GM19193 (cell line): ENCODE results near the gene ZNF32.
A peak's percentile ranks its signal among the peaks of the same experiment; 100 is the strongest.

Experiments
- POLR2A ChIP-seq: IDR thresholded peaks from 4 replicates; pipeline ENCODE4 v1.6.1; 2011; ENCODE audit not compliant: insufficient read depth, insufficient read length; ENCODE audit errors: extremely low read depth

The ZNF32 gene

GRCh38 chr10:43648398-43649184 is at the start of gene ZNF32:
Gene ZNF32, minus strand, starts transcription at chr10:43648881. Its CDS starts 2,748 bp downstream, at chr10:43646133.
- TF ChIP-seq POLR2A: peak; percentile 43

- TF ChIP-seq POLR2A: no peak
These were observed 49.5 kb upstream of the ZNF32 start for GRCh38 chr10:43698156-43698555.

GRCh38 chr10:43696909-43697483 is 48.3 kb upstream of the ZNF32 start:
- no peak for TF ChIP-seq POLR2A

- TF ChIP-seq POLR2A: no peak
These were observed 47.0 kb upstream of the ZNF32 start for GRCh38 chr10:43695730-43696129.

DNA sequence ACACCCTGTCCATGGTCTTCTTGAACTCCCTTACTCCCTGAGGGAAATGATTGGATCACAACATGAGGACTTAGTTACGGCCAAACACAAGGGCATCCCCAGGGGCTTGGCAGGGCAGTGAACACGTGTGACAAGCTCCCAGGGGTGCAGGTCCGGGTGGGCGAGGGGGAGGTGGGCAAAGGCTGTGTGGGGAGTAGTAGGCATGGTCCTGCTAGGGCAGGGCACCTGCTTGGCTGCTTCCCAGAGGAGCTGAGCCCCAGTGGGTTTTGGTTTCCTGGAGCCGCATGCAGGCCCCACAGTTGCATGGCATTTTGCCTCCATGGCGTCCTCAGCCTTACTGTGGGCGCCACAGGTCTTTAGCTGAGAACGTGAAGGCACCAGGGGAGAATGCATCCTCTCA is 46.6 kb upstream of the ZNF32 start:
- no peak for TF ChIP-seq POLR2A

DNA sequence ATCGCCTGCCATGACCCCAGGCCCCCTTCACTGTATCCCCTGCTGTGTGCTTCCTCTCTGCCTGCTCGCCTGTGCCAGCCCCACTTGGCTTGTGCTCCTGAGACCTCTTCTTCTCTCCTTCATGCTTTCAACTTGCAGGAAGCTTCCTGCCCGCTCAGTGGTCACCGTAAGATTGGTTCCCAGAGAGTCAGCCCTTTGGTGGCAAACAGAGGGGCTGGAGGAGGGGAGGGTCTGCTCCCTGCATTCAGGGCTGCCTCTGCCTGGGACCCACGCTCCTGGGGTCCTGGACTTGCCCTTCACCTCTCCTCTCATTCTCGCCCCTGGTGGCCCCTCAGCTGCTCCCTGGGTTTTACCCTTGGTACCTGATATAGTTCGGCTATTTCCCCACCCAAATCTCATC is 45.8 kb upstream of the ZNF32 start:
- no peak for TF ChIP-seq POLR2A

DNA sequence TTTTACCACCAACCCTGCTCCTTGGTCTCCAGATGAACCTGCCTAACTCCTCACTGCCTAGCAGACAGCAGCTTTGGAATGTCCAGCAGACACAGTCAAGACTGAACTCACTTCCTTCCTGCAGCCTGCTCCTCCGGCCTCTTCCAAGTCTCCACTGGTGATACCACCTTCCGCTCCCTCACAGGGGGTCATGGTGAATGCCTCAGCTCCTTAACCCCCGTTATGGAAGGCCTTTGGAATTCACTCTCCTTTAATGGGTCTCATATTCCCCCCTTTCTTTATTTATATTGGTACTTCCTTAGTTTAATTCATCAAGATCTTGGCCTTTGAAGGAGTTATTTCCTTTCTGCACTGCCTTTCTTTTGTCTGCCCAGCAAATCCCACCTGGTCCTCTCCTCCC is 44.9 kb upstream of the ZNF32 start:
- TF ChIP-seq POLR2A: no peak

DNA sequence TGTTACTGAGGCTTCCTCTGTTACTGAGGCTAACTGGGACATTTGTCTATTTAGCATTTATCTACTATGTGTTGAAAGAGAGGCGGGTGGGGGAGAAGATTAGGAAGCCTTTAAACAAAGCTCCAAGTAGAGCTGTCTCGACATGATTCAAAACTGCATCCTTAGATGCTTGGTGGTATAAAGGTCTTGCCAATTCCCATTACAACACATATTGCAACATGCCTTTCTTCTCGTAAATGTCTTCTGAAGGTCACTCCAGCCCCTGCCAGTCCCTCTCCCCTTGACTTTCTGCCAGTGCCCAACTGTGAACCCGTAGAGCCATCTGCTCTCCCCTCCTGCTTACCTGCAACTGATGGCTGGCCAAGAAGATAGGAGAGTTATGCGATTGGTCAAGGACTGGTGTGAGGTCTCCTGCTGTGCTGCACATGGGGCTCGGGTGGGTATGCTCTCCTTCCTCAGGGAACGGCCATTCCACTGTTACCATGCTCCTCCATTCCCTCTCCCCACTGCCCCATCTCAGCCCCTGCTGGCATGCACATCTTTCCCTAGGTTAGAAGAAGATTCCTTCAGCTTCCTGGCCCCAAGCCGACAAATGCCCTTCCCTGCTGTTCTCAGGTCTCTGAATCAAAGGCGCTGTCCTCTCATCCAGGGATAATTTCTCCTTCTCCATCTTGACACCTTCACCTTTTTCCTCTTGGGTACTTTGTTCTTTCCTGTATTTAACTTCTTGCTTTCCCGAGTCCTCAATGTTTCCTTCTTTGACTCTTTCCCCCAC is 43.6 kb upstream of the ZNF32 start:
- no peak for TF ChIP-seq POLR2A

DNA sequence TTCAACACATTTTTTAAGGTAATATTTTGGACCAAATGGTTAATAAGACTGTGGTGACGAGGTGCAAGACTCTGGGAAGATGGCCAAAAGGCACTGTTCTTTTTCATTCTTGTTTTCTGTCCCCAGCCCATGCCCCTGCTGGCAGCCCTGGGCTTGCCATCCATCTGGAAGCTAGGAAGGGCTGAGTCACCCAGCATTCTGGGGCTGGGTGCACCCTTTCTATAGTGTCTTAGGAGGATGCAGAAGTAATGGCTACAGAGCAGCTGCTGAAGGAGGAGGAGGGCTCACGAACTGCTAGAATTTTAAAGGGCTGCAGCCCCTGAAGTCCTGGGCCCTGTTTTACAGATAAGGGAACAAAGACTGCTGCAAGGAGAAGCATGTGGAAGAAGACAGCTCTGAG is 42.8 kb upstream of the ZNF32 start:
- no peak for TF ChIP-seq POLR2A

DNA sequence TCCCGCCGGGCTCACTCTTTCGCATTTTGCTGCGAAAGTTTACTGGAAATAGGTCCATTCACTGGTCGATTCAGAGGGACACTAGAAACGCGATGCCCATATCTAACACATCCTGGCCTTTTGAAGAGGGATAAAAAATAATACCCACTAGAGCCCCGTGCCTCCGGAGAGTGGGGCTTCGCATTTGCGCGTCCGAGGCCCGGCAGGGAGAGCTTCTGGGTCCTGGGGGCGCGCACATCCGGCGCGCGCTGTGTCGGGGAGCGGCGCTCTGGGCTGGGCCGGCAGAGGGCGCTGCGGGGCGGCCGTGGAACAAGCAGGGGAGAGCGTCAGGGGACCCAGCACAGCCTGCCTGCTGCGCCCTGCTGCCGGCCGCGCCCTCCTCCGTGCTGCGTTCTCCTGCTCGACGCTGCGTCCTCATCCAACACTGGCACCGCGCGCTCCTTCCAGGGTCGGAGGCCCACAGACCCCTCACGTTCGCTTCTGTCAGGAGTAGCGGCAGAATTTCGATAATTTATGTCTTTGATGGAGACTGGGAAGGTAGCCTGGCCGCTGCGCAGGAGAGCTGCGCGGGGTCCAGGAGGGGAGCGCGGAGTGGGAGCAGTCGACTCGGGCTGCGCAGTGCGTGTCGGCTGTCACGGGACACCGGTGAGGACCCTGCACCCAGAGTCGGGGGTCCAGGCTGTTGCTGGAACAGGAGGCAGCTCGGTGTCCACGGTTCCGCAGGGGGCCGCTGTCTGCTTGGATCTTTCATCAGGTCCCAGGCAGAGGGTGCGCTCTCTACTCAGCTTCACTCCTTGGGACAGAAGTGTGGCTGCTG is 41.5 kb upstream of the ZNF32 start:
- no peak for TF ChIP-seq POLR2A

- TF ChIP-seq POLR2A: no peak
These were observed 40.9 kb upstream of the ZNF32 start for GRCh38 chr10:43689618-43689954.

DNA sequence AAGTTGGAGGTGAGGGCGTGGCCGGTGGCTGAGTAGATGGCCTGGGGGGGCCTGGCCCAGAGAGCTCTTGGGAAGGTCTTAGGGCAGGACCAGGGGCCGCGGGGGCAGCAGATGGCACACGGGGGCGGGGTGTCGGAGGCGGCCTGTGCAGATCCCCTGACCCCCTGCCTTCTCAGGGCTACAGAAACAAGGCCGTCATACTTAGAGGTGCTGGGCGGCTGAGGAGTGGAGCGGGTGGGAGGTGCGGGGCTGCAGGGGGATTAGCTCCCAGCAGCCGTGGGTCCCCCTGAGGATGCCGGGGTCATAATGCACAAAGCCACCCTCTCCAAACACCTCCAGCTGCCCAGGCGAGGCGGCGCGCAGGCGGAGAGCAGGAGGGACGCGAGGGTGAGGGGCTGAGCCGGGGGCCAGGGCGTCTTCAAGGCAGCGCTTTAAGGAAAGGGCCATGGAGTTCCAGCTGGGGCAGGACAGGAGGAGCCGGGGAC is 40.4 kb upstream of the ZNF32 start:
- TF ChIP-seq POLR2A: no peak

DNA sequence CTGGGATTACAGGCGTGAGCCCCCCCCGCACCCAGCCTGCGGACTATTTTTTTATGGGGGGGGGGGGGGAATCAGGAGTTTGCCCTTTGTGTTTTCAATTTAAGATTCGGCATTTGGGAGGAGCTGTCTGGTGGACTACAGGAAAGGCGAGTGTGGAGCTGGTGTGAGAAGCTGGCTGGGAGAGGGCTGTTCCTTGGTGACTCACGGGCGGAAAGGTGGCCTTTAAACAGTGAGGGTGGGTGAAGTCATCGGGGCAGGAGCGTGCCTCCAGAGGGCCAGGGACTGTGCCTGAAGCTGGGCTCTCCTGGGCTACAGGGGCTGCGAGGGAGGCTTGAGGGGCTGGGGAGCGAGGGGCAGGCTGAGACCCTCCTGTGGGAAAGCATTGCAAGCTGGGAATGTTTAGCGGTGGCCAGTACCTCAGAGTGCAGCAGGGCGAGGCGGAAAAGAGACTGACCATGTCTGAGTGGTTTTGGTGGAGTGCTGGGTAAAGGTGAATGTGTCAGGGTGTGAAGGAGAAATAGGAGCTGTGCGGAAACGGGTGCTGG is 39.7 kb upstream of the ZNF32 start:
- TF ChIP-seq POLR2A: no peak

DNA sequence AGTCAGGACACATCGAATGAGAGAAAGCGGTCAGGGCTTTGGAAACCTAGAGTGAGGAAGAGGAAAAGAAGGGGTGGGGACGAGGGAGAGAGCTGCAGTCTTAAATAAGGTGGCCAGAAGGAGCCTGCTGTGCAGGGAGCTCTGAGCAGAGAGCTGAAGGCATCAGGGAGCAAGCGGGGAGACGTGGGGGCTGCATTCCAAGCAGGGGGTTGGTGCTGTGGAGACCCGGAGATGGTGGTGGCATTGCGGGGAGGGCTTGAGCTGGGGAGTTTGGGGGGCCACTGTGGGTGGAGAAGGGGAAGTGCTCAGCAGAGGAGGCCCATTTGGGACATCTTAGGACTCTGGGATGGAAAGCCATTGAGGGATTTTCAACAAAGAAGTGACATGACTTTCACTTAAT is 38.7 kb upstream of the ZNF32 start:
- TF ChIP-seq POLR2A: no peak

DNA sequence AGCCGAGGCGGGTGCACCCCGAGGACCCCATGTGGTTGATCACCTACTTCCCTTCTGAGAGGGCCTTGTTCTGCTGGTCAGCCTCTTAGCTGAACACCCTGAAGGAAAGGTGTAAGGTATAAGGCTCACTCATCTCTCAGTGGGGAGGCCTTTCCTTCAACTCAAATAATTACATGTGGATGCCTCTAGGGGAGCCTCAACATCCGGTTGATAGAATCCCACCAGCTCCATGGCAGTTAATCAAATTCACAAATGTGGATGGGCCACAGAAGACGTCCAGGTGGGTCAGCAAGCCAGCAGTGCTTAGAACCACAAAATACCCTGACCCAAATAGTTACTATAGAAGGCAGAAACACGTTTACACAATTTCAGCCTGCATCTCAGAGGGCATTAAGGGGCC is 37.7 kb upstream of the ZNF32 start:
- TF ChIP-seq POLR2A: no peak
